Measurements from ENCODE around the gene TPTE2. TPM values are rescaled to one million over a fixed set of nuclear protein-coding genes. Genes with fewer than 3 reads are reported as not detected.

TPTE2 gene
- total and polyA plus RNA-seq, 2 of the 8 experiments (the other 6 are each of a cell fraction or from before 2014, with no cell fraction given), result not detected

GRCh38 chr13:19589312-19589711, 28.0 kb upstream of the TPTE2 start:
- Histone ChIP-seq H2BK12ac (ENCODE audit: low read depth, low read length) (no peak overlapping the region), H2BK20ac (ENCODE audit: low read length) (no peak overlapping the region), H4K20me1 (replicated peaks in 1 of 2; ENCODE audit: control insufficient read depth in 1 of 2, insufficient read depth in 2 of 2, low read length in 2 of 2) (no peaks in the 10 kb centered on the region), H3K27me3 (replicated peaks in 1 of 4; ENCODE audit: control insufficient read depth in 3 of 4, extremely low read depth in 1 of 4, insufficient read depth in 3 of 4, low read length in 3 of 4) (no peaks in the 10 kb centered on the region), H4K91ac (replicated peaks; ENCODE audit: insufficient read length, low read length) (no peak overlapping the region), H3K23ac (ENCODE audit: insufficient read length) (no peak overlapping the region), H3K23me2 (ENCODE audit: low read depth, low read length) (no peaks in the 10 kb centered on the region), H2AK5ac (ENCODE audit: low read depth, low read length) (no peak overlapping the region), H3K18ac (ENCODE audit: extremely low read depth, low read length) (no peak overlapping the region), H3K79me1 (ENCODE audit: low read depth, low read length) (no peaks in the 10 kb centered on the region), H3K9ac (replicated peaks in 1 of 4; ENCODE audit: extremely low read depth in 1 of 4, low read depth in 3 of 4, low read length in 3 of 4) (no peak overlapping the region), H3K27ac (ENCODE audit: low read depth, low read length) (no peak overlapping the region), H4K8ac (ENCODE audit: extremely low read depth, insufficient read depth, low read length) (no peak overlapping the region), H2BK5ac (ENCODE audit: low read depth, low read length) (no peak overlapping the region), H3K4me3 (ENCODE audit: extremely low read depth in 1 of 4, insufficient read depth in 2 of 4, low read depth in 3 of 4, low read length in 4 of 4) (no peak overlapping the region), H3K79me2 (ENCODE audit: control insufficient read depth in 1 of 2, insufficient read depth in 2 of 2, low read length in 2 of 2) (no peaks in the 10 kb centered on the region), H3K14ac (ENCODE audit: insufficient read length) (no peak overlapping the region), H3K36me3 (ENCODE audit: control insufficient read depth in 2 of 4, insufficient read depth in 4 of 4, low read length in 3 of 4) (no peaks in the 10 kb centered on the region), H3K4ac (replicated peaks; ENCODE audit: insufficient read length, low read depth, low read length) (no peak overlapping the region), H2BK120ac (replicated peaks; ENCODE audit: low read depth, low read length) (no peak overlapping the region), H3K56ac (replicated peaks; ENCODE audit: insufficient read length, low read depth, low read length) (no peak overlapping the region), H2BK15ac (ENCODE audit: low read length) (no peak overlapping the region), H3K9me3 (ENCODE audit: insufficient read depth in 2 of 2, low read depth in 1 of 2, low read length in 1 of 2) (peaks cover 12 to 13% of the 10 kb centered on the region in 2 experiments; a peak in 3 of 4 replicates), H2AFZ (ENCODE audit: low read length) (no peak overlapping the region), H4K5ac (ENCODE audit: insufficient read length, low read depth, low read length) (no peak overlapping the region), H3K4me2 (ENCODE audit: insufficient read depth in 1 of 2, low read depth in 2 of 2, low read length in 2 of 2) (no peak overlapping the region), H3K4me1 (replicated peaks in 1 of 4; ENCODE audit: control insufficient read depth in 3 of 4, insufficient read depth in 4 of 4, low read length in 3 of 4) (no peaks in the 10 kb centered on the region)
- FAIRE-seq (no peak), DNase-seq (ENCODE audit: low read depth in 1 of 2, low spot score in 2 of 2) (no peak)
- POLR2A ChIA-PET (ENCODE audit: partially characterized antibody), result no interaction called here
- 61% methylated on average over 2 of the region's 2 CpGs; no CpG with 5 or more reads in 1 of the 2 experiments for WGBS, 2 experiments (ENCODE audit: extremely low coverage in 1 of 2, insufficient coverage in 1 of 2, insufficient read length in 1 of 2, insufficient replicate concordance in 2 of 2, low coverage in 1 of 2, low lambda C conversion rate in 2 of 2, missing lambda C conversion rate in 1 of 2)
- CTCF ChIA-PET (ENCODE audit: partially characterized antibody), result no interaction called here
- no peak for TF ChIP-seq KDM4A (IDR thresholded peaks at IDR 0.05; ENCODE audit: low read depth, low read length, severe bottlenecking)
- TF ChIP-seq CBX8 (IDR thresholded peaks at IDR 0.05; ENCODE audit: borderline replicate concordance, low read depth, low read length), result no peak
- TF ChIP-seq POLR2AphosphoS5 (IDR thresholded peaks at IDR 0.05; ENCODE audit: low read depth, low read length), result no peak
- no peak for TF ChIP-seq CHD2 (IDR thresholded peaks at IDR 0.05; ENCODE audit: low read length)
- TF ChIP-seq RFX5 (IDR thresholded peaks at IDR 0.05; ENCODE audit: borderline replicate concordance, low read depth, low read length), result no peak
- TF ChIP-seq RXRA (IDR thresholded peaks at IDR 0.05; ENCODE audit: insufficient read depth, low read depth, low read length), result no peak
- TF ChIP-seq SRF (IDR thresholded peaks at IDR 0.05; ENCODE audit: low read depth, low read length), result no peak
- no peak for TF ChIP-seq YY1 (IDR thresholded peaks at IDR 0.05; ENCODE audit: low read depth, low read length)
- TF ChIP-seq TAF7 (optimal IDR thresholded peaks at IDR 0.05; ENCODE audit: borderline replicate concordance, low read depth, low read length), result no peak
- TF ChIP-seq CBX5 (IDR thresholded peaks at IDR 0.05; ENCODE audit: low read depth, low read length), result no peak
- TF ChIP-seq KDM5A (IDR thresholded peaks at IDR 0.05; ENCODE audit: low read length), result no peak
- no peak for TF ChIP-seq ATF3 (IDR thresholded peaks at IDR 0.05; ENCODE audit: insufficient read depth, low read depth, low read length)
- no peak for TF ChIP-seq NRF1 (IDR thresholded peaks at IDR 0.05; ENCODE audit: low read depth, low read length)

Data from H1 (cell line).